D341Med (cell line): ENCODE data around the gene PCDH9.
A peak's percentile ranks its signal among the peaks of the same experiment; 100 is the strongest.

Experiments used
- DNase-seq: peaks from one replicate; pipeline ENCODE4 v3.0.0; 2012; ENCODE audit warnings: low spot score

Gene PCDH9

GRCh38 chr13:66461021-66461420 is 769.1 kb downstream of the PCDH9 start:
- DNase-seq, result no peak

- no peak for DNase-seq
Observed at GRCh38 chr13:66459634-66460033, 770.5 kb downstream of the PCDH9 start.

GRCh38 chr13:66459143-66459542 is 771.0 kb downstream of the PCDH9 start:
- DNase-seq, result no peak

GRCh38 chr13:66446413-66446812 is 783.7 kb downstream of the PCDH9 start:
- DNase-seq, result no peak

- peak; percentile 53 for DNase-seq
Observed at GRCh38 chr13:66443926-66444325, 786.2 kb downstream of the PCDH9 start.

- no peak for DNase-seq
Observed at GRCh38 chr13:66440938-66441337, 789.2 kb downstream of the PCDH9 start.

GRCh38 chr13:66430728-66431127 is 799.4 kb downstream of the PCDH9 start:
- DNase-seq, result no peak

GRCh38 chr13:66430269-66430668 is 799.9 kb downstream of the PCDH9 start:
- no peak for DNase-seq

- no peak for DNase-seq
Observed at GRCh38 chr13:66429156-66429555, 801.0 kb downstream of the PCDH9 start.

GRCh38 chr13:66427458-66427861 is 802.7 kb downstream of the PCDH9 start:
- DNase-seq, result no peak

GRCh38 chr13:66425741-66426140 is 804.4 kb downstream of the PCDH9 start:
- DNase-seq, result no peak

- no peak for DNase-seq
Observed at GRCh38 chr13:66424422-66424821, 805.7 kb downstream of the PCDH9 start.

GRCh38 chr13:66415444-66415843 is 814.7 kb downstream of the PCDH9 start:
- DNase-seq, result no peak

- DNase-seq, result no peak
Observed at GRCh38 chr13:66414066-66414800, 815.9 kb downstream of the PCDH9 start.

- no peak for DNase-seq
Observed at GRCh38 chr13:66410314-66410713, 819.8 kb downstream of the PCDH9 start.

- DNase-seq, result no peak
Observed at GRCh38 chr13:66409542-66409941, 820.6 kb downstream of the PCDH9 start.

- DNase-seq, result no peak
Observed at GRCh38 chr13:66407128-66407527, 823.0 kb downstream of the PCDH9 start.

- no peak for DNase-seq
Observed at GRCh38 chr13:66405908-66406802, 824.0 kb downstream of the PCDH9 start.

GRCh38 chr13:66402546-66402945 is 827.6 kb downstream of the PCDH9 start:
- no peak for DNase-seq

GRCh38 chr13:66402066-66402465 is 828.1 kb downstream of the PCDH9 start:
- DNase-seq, result no peak

GRCh38 chr13:66400292-66400691 is 829.8 kb downstream of the PCDH9 start:
- no peak for DNase-seq

- DNase-seq, result no peak
Observed at GRCh38 chr13:66399873-66400272, 830.3 kb downstream of the PCDH9 start.

- no peak for DNase-seq
Observed at GRCh38 chr13:66397133-66397532, 833.0 kb downstream of the PCDH9 start.
